Ectodermal cell (in vitro differentiated cells): ENCODE results near the gene MEPCE.

Experiments
- H3K27ac ChIP-seq: 2 replicates; pipeline ENCODE4 v1.7.0; 2013; ENCODE audit warnings: mild to moderate bottlenecking, low read depth, low read length; ENCODE audit not compliant: insufficient read depth, poor library complexity, severe bottlenecking
- H3K27me3 ChIP-seq: 2 replicates; pipeline ENCODE4 v1.7.0; 2013; ENCODE audit warnings: mild to moderate bottlenecking, low read length; ENCODE audit not compliant: insufficient read depth, control insufficient read depth, poor library complexity, severe bottlenecking
- H3K36me3 ChIP-seq: one replicate; pipeline ENCODE4 v1.7.0; 2013; ENCODE audit warnings: low read length; ENCODE audit not compliant: control insufficient read depth, insufficient read depth
- H3K4me1 ChIP-seq: one replicate; pipeline ENCODE4 v1.7.0; 2013; ENCODE audit warnings: low read length; ENCODE audit not compliant: control insufficient read depth, insufficient read depth
- H3K4me3 ChIP-seq: 2 replicates; pipeline ENCODE4 v1.7.0; 2013; ENCODE audit warnings: low read depth, low read length, control low read depth; ENCODE audit not compliant: insufficient read depth
- H3K9me3 ChIP-seq: 2 replicates; pipeline ENCODE4 v1.7.0; 2013; ENCODE audit warnings: mild to moderate bottlenecking, low read length, moderate library complexity; ENCODE audit not compliant: control insufficient read depth
- WGBS, 2 experiments: methylation state at CpG; one replicate each; pipeline ENCODE4 v1.1.7; 2013; ENCODE audit warnings: missing lambda C conversion rate in 2 of 2; 5-methylcytosine and 5-hydroxymethylcytosine counted together

MEPCE gene

DNA sequence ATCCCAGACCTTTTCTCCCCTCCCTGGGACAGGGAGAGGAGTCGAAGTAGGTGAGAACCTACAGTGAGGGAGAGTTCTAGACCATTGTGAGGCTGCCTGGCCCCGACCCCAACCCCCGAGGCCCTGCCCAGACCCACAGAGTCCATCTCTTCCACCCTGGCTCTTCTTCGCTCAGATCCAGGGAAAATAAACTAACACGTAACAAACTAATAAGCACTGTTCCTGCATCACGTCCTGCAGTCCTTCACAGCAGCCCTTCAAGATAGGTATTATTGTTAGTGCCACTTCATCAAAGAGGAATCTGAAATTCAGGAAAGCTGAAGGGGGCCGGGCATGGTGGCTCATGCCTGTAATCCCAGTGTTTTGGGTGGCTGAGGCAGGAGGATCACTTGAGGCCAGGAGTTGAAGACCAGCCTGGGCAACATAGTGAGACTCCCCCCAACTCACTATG lies 34.6 kb downstream of the MEPCE start, which contains the start of gene SPACDR:
Gene SPACDR, minus strand, starts transcription at position 51 of the 451 bp plus-strand sequence. CDS start 235 bp downstream, outside the sequence.
- Histone ChIP-seq H3K27ac (no peak within 1 kb of the TSS), H3K36me3 (no peaks in the 10 kb centered on the region), H3K4me3 (no peak within 1 kb of the TSS), H3K27me3 (no peaks in the 10 kb centered on the region), H3K4me1 (no peaks in the 10 kb centered on the region), H3K9me3 (no peaks in the 10 kb centered on the region)
- WGBS, 2 experiments: 90% methylated on average over 7 of the region's 7 CpGs

DNA sequence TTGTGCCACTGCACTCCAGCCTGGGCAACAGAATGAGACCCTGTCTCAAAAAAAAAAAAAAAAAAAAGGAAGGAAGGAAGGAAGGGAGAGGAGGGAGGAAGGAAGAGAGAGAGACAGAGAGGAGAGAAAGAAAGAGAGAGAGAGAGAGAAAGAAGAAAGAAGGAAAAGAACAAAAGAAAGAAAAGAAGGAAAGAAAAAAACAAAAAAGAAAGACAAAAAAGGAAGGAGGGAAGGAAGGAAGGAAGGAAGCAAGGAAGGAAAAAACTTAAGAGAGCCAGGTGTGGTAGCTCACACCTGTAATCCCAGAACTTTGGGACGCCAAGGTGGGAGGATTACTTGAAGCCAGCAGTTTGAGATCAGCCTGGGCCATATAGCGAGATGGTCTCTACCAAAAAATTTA lies 35.2 kb downstream of the MEPCE start:
- Histone ChIP-seq H3K36me3 (no peaks in the 10 kb centered on the region), H3K4me3 (no peak overlapping the region), H3K9me3 (no peaks in the 10 kb centered on the region), H3K4me1 (no peaks in the 10 kb centered on the region), H3K27me3 (no peaks in the 10 kb centered on the region), H3K27ac (no peak overlapping the region)
- WGBS, 2 experiments: 88 to 89% methylated on average over 2 of the region's 2 CpGs

DNA sequence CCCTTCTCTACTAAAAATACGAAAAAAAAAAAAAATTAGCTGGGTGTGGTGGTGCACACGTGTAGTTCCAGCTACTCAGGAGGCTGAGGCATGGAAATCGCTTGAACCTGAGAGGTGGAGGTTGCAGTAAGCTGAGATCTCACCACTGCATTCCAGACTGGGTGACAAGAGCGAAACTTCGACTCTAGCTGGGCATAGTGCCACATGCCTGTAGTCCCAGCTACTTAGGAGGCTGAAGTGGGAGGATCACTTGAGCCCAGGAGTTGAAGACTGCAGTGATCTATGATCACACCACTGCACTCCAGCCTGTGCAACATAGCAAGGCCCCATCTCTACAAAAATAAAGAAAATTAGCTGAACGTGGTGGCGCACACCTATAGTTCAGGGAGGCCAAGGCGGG lies 35.7 kb downstream of the MEPCE start:
- Histone ChIP-seq H3K9me3 (no peaks in the 10 kb centered on the region), H3K4me3 (no peak overlapping the region), H3K36me3 (no peaks in the 10 kb centered on the region), H3K4me1 (no peaks in the 10 kb centered on the region), H3K27me3 (no peaks in the 10 kb centered on the region), H3K27ac (no peak overlapping the region)
- 88% methylated on average over 8 of the region's 8 CpGs for WGBS, 2 experiments

DNA sequence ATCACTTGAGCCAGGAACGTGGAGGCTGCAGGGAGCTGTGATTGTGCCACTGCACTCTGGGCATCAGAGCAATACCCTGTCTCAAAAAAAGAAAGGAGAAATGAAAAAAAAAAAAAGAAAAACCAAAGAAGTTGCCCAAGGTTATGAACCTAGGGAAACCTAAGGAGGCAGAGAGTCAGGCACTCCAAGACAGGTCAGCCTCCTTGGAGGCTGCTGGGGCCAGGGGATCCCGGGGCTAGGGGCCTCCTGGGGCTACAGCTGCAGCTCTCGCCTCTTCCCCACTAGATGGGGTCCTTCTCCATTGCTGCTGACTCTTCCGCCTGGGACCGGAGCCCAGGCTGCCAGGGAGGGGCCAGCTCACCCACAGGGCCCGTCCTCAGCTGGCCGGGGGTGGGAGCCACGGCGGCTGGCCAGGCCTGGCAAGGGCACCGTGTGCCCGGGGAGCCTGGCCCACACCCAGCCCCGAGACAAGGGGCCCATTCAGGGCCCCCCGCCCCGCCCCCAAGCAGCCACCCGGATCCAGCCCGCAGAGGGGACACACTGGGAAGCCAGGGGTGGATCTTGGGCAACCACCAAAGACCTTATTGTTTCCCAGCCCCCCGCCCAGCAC lies 36.2 kb downstream of the MEPCE start:
- Histone ChIP-seq H3K27me3 (no peaks in the 10 kb centered on the region), H3K36me3 (no peaks in the 10 kb centered on the region), H3K4me1 (no peaks in the 10 kb centered on the region), H3K9me3 (no peaks in the 10 kb centered on the region), H3K27ac (no peak overlapping the region), H3K4me3 (no peak overlapping the region)
- 19% methylated on average over 17 of the region's 17 CpGs for WGBS, 2 experiments

DNA sequence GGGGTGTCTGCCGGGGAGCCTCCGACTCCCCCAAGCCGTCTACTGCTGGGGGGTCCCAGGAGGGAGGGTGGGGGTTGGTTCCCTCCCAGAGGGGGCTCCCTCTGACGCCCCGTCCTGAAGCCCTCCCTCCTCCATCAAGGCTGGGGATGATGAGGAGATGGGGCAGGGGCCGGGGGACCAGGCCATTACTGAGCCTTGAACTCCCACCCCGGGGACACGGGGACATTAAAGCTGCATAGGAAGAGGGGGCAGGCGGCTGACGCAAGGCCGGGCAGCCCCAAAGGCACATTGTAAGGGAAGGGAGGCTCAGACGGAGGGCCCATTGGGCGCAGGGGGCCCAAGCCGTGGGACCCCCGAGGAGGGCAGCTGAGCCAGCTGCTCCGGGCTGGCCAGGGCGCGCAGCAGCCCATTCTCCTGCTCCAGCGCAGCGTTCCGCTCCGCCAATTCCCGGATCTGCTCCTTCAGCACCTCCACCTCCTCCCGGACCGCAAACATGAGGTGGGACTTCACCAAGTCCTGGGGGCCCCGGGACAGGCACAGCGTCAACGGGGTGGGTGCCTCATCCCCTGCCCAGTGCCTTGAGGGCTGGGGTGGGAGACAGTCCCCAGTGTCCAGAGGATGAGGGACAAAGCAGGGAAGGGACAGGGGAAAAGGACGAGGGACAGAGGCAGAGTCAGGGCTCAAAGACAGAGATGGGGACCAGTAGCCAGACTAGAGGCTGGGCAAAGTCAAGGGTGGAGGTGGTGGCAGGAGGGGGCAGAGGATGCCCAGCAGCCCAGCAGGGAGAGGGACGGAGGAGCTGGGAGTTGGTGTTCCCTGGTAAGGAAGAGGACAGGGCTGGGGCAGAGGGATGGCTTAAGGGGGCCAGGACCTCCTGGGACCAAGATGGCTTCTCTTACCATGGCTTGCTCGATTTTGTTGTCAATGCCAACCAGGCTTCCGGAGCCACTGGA lies 37.3 kb downstream of the MEPCE start:
- Histone ChIP-seq H3K27me3 (no peaks in the 10 kb centered on the region), H3K36me3 (no peaks in the 10 kb centered on the region), H3K4me1 (no peaks in the 10 kb centered on the region), H3K4me3 (no peak overlapping the region), H3K27ac (no peak overlapping the region), H3K9me3 (no peaks in the 10 kb centered on the region)
- 92 to 93% methylated on average over 32 of the region's 32 CpGs for WGBS, 2 experiments

DNA sequence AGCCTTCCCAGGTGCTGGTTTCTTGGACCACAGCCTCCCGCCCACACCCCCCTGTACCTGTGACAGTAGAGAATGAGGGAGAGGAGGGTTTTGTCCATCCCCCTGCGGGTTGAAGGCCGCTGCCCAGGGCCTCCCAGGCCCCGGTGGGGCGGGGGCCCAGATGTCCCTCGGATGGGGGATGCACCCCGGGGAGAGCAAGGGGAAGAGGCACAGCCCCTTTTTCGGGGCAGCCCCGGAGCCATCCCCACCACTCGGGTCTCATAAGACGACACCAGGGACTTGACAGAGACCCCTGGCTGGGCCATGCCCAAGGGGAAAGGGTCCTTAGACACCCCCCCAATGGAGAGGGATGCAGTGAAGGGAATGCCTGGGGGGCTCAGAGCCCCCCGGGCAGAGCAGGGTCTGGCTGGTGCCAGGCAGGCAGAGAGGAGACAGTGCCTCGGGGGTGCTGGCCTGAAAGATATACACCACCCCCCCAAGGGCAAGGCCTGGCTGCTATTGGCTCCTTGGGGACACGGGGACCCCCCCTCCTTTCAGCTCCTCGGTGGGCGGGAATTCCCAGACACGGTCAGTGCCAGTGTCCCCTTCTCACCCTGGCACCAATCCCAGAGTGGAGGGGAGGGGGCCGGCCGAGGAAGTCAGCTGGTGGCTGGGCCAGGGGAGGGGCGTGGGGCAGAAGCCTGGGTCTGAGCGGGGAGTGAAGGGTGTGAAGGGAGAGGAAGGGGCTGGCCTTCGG lies 38.2 kb downstream of the MEPCE start:
- no peak overlapping the region for H3K4me3 ChIP-seq
- no peaks in the 10 kb centered on the region for H3K9me3 ChIP-seq
- H3K4me1 ChIP-seq: no peaks in the 10 kb centered on the region
- H3K36me3 ChIP-seq: no peaks in the 10 kb centered on the region
- no peak overlapping the region for H3K27ac ChIP-seq
- WGBS, 2 experiments: 88 to 90% methylated on average over 22 of the region's 22 CpGs
- no peaks in the 10 kb centered on the region for H3K27me3 ChIP-seq

DNA sequence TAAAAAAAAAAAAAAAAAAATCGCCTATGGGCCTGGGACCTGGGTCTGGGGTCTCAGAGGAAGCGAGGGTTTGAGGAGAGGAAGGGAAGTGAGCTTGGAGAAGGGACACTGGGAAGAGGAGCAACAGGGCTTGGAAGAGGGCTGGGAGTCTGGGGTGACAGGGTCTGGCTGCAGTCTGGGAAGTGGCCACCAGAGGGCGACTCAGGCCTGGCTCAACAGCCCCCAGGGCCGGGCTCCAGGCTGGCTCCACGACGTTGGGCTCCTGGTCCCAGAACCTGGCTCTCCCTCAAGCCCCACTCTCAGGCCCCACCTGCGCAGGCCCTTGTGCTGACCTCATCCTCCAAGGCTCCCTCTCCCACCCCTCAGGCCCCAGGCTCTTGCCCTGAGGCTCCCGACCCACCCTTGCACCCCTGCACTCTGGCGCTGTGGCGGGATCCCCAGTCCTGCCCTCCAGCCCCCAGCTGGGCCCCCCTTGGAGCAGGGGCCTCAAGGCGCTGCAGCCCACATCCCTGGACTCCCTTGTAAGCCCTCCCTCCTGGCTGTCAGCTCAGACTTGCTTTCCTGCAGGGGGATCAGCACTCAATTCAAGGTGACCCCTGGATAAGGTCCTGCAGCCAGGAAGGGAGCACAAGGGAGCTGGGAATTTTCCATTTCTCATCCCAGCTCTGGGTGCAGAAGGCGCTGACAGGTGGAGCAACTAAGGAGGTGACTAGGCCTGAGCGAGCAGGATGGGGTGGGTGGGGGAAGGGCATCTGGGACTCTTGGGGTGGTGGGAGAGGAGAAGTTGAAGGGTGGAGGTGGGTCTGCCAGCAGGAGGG lies 39.8 kb downstream of the MEPCE start:
- 36 to 38% methylated on average over 13 of the region's 13 CpGs for WGBS, 2 experiments
- Histone ChIP-seq H3K27ac (no peak overlapping the region), H3K4me1 (no peaks in the 10 kb centered on the region), H3K9me3 (no peaks in the 10 kb centered on the region), H3K36me3 (no peaks in the 10 kb centered on the region), H3K4me3 (no peak overlapping the region), H3K27me3 (no peaks in the 10 kb centered on the region)

DNA sequence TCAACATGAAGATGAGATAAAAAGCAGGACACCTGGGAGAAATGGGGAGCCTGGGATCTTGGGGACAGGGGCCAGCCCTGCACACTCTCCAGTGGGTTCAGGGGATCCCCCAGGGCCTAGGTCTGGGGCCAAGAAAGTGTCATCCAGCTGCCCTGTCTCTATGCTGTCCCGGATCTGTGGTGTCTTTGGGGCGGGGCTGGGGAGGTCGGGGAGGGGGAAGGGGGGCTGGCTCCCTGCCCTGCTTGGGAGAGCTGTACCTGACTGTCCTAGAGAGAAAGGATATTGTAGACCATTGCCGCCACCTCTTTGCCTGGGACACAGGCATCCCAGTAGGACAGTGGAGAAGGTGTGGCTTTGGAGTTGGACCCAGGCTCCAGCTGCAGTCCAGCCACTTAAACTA lies 41.4 kb downstream of the MEPCE start:
- H3K4me1 ChIP-seq: peaks cover 8% of the 10 kb centered on the region
- H3K4me3 ChIP-seq: no peak overlapping the region
- 82 to 90% methylated on average over 4 of the region's 4 CpGs for WGBS, 2 experiments
- no peak overlapping the region for H3K27ac ChIP-seq
- H3K36me3 ChIP-seq: no peaks in the 10 kb centered on the region
- no peaks in the 10 kb centered on the region for H3K27me3 ChIP-seq
- no peaks in the 10 kb centered on the region for H3K9me3 ChIP-seq

DNA sequence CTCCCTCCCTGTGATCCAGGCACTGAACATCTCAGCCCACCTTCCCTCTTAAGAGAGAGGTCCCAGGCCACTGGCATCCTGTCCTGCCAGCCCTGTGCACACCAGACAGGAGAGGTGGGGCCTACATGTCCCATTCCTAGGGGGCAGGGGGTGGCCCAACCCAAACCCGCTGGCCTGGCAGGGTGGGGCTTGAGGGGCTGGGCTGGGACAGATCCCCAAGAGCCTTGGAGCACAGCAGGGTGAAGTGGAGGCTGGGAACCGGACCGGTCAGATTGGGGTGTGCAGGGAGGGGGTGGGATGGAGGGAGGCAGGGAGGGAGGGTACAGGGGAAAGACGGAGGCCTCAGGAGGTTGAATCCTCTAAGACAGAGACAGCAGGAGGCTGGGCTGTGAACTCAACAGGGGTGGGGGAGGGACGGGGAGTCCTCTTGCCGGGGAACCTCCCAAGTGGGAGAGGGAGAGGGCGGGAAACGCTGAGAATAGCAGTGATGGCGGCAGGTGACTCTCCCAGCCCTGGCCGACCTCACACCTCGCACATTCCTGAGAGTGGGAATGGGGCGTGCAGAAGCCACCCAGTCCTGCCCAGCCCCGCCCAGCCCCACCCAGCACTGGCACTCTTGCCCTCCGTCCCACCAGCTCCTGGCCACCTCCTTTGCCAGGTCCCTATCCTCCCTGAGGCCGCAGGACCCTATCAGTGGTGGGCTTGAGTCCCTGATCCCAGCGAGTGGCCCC lies 42.7 kb downstream of the MEPCE start:
- H3K9me3 ChIP-seq: no peaks in the 10 kb centered on the region
- H3K27ac ChIP-seq: no peak overlapping the region
- no peaks in the 10 kb centered on the region for H3K36me3 ChIP-seq
- H3K4me3 ChIP-seq: no peak overlapping the region
- H3K4me1 ChIP-seq: peaks cover 15% of the 10 kb centered on the region
- no peaks in the 10 kb centered on the region for H3K27me3 ChIP-seq
- 69 to 70% methylated on average over 16 of the region's 16 CpGs for WGBS, 2 experiments
